Spleen (tissue), 7 donors: ENCODE data around the gene TVP23B.
"Not testable (repeated sequence)": the region's sequence is repeated elsewhere in the genome, so short reads cannot be mapped to it uniquely, and the experiment has no call there.

Experiments
- POLR2A ChIP-seq, 3 donors: fragments of 450-650 bp; IDR thresholded peaks; one replicate each; pipeline ENCODE4 v1.5.1; 2017; ENCODE audit warnings: antibody characterized with exemption in 3 of 3, mild to moderate bottlenecking in 1 of 3
- POLR2AphosphoS5 ChIP-seq, 3 donors: sonication (generic); formaldehyde crosslinking; IDR thresholded peaks; one replicate each; pipeline ENCODE4 v1.5.1; 2017; ENCODE audit warnings: antibody characterized with exemption in 3 of 3
- TF ChIP-seq, protein P1 (sequence below), 11 experiments: fragments of 200-600 bp in 7 of 11; fragments of 450-650 bp in 4 of 11; sonication (generic) in 4 of 11; IDR thresholded peaks in 8 of 11; conservative IDR thresholded peaks in 3 of 11; 1 replicate in 7 of 11; 2 replicates in 4 of 11; pipeline versions ENCODE4 v1.4.0 to v1.8.0; 2016 to 2021; ENCODE audit warnings: antibody characterized with exemption in 11 of 11, inconsistent platforms in 4 of 11, mild to moderate bottlenecking in 1 of 11
- donor health status: DM: no; HTN: no; CAD: no; lungs with moderate emphysema.
- donor health status: DM: no; HTN: no; CAD: no.
- donor health status: DM: no; HTN: no; CAD: no.

GRCh38 chr17:18815924-18816323, 34.9 kb downstream of the TVP23B start:
- TF ChIP-seq, protein P1, sequence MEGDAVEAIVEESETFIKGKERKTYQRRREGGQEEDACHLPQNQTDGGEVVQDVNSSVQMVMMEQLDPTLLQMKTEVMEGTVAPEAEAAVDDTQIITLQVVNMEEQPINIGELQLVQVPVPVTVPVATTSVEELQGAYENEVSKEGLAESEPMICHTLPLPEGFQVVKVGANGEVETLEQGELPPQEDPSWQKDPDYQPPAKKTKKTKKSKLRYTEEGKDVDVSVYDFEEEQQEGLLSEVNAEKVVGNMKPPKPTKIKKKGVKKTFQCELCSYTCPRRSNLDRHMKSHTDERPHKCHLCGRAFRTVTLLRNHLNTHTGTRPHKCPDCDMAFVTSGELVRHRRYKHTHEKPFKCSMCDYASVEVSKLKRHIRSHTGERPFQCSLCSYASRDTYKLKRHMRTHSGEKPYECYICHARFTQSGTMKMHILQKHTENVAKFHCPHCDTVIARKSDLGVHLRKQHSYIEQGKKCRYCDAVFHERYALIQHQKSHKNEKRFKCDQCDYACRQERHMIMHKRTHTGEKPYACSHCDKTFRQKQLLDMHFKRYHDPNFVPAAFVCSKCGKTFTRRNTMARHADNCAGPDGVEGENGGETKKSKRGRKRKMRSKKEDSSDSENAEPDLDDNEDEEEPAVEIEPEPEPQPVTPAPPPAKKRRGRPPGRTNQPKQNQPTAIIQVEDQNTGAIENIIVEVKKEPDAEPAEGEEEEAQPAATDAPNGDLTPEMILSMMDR (IDR thresholded peaks at IDR 0.05 in 8 of 11, conservative IDR thresholded peaks at IDR 0.05 in 3 of 11) = not testable (repeated sequence)
- not testable (repeated sequence) for TF ChIP-seq POLR2A, POLR2AphosphoS5 (IDR thresholded peaks at IDR 0.05)
